ENCODE data around the gene ARHGAP42. TPM values are rescaled to one million over a fixed set of nuclear protein-coding genes. Genes with fewer than 3 reads are reported as not detected.

Gene ARHGAP42
- total RNA-seq, 2 donors from 2014 or later = 1.6 to 5.1 TPM

DNA sequence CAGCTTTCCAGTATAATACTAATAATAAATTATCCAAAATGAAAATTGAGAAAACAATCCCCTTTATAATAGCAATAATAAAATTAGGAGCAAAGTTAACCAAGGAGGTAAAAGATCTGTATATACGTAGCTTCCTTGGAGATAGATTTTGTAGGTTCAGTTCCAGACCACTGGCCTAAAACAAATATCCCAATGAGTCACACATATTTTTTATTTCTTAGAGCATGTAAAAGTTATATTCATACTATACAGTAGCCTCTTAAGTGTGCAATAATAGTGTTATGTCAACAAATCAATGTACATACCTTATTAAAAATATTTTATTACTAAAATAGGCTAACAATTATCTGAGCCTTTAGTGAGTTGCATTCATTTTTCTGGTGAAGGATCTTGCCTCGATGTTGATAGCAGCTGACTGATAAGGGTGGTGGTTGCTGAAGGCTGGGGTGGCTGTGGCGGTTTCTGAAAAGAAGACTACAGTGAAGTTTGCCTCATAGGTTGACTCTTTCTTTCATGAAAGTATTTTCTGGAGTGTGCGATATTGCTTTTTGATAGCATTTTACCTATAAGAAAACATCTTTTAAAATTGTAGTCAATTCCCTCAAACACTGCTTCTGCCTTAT is 178.5 kb downstream of the ARHGAP42 start:
- Mint-ChIP-seq H3K4me1 (ENCODE audit: low read depth in 2 of 2) (peaks cover 6 to 13% of the 10 kb centered on the region in 2 donors), H3K9me3 (no peaks in the 10 kb centered on the region), H3K36me3 (no peaks in the 10 kb centered on the region), H3K27me3 (no peaks in the 10 kb centered on the region), H3K4me3 (no peak overlapping the region), H3K27ac (no peak overlapping the region)
- DNase-seq (ENCODE audit: low spot score) = no peak
- ATAC-seq = no peak

DNA sequence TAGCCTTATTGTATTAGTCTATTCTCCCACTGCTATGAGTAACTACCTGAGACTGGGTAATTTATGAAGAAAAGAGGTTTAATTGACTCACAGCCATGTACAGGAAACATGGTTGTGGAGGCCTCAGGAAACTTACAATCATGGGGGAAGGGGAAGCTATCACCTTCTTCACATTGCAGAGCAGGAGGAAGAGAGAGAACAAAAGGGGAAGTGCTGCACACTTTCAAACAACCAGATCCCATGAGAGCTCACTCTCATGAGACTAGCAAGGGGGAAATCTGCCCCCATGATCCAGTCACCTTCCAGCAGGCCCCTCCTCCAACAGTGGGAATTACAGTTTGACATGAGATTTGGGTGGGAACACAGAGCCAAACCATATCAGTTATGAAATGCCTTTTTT is 179.4 kb downstream of the ARHGAP42 start:
- no peak for ATAC-seq
- H3K9me3 Mint-ChIP-seq = no peaks in the 10 kb centered on the region
- H3K27me3 Mint-ChIP-seq = no peaks in the 10 kb centered on the region
- H3K4me3 Mint-ChIP-seq = no peak overlapping the region
- H3K27ac Mint-ChIP-seq = no peak overlapping the region
- H3K4me1 Mint-ChIP-seq (ENCODE audit: low read depth in 2 of 2) = peaks cover 6 to 13% of the 10 kb centered on the region in 2 donors
- no peaks in the 10 kb centered on the region for H3K36me3 Mint-ChIP-seq
- no peak for DNase-seq (ENCODE audit: low spot score)

DNA sequence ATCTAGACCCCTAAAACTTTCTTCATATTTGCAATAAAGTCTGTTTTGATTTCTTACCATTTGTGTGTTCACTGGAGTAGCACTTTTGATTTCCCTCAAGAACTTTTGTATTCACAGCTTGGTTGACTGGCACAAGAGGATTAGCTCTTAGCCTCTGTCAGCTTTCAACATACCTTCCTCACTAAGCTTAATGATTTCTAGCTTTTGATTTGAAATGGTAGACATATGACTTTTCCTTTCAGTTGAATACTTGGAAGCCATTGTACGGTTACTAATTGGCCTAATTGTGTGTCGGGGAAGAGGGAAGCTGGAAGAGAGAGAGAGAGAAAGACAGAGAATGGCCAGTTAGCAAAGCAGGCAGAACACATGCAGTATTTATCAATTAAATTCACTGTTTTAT is 180.5 kb downstream of the ARHGAP42 start:
- ATAC-seq (no peak), DNase-seq (ENCODE audit: low spot score) (no peak)
- H3K4me1 Mint-ChIP-seq (ENCODE audit: low read depth in 2 of 2) = peaks cover 6 to 13% of the 10 kb centered on the region in 2 donors
- H3K9me3 Mint-ChIP-seq = no peaks in the 10 kb centered on the region
- no peak overlapping the region for H3K4me3 Mint-ChIP-seq
- H3K36me3 Mint-ChIP-seq = no peaks in the 10 kb centered on the region
- no peak overlapping the region for H3K27ac Mint-ChIP-seq
- H3K27me3 Mint-ChIP-seq = no peaks in the 10 kb centered on the region

DNA sequence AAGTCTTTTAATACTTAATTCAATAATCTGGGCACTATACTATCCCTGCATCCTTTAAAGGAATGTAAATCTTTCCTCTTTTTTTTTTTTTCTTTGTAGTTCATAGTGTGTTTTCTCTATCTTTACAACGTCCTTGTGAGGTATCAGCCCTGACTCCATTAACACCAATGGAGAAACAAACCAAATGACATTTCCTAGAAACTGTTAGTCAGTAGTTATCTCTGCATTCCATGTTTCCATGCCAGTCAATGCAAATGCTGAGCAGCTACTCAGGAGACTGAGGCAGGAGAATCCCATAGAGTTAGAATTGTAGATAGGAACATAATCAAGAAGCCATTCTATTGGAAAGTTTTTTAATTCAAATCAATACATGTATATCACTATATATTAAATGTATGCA is 182.2 kb downstream of the ARHGAP42 start:
- Mint-ChIP-seq H3K4me1 (ENCODE audit: low read depth in 2 of 2) (peaks cover 6 to 8% of the 10 kb centered on the region in 2 donors), H3K9me3 (no peaks in the 10 kb centered on the region), H3K27me3 (no peaks in the 10 kb centered on the region), H3K27ac (no peak overlapping the region), H3K36me3 (no peaks in the 10 kb centered on the region), H3K4me3 (no peak overlapping the region)
- ATAC-seq (no peak), DNase-seq (ENCODE audit: low spot score) (no peak)

DNA sequence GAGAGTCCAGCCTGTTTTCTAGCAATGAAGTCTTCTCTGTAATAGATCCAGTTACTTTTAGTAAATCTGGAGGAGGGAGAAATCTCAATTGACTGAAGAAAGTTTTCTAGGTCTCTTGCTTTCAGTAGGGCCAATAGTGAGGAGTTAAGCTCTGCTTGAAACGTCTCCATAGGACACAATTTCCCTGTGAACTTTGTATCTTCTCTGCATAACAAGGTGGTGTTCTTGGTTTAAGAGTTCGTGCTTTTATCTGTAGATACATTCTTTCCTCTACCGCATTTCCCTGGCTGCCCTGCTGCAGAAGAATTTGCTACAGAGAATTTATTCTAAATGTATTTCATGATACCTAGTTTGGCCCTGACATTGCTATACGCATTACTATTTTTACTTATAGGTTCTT is 183.1 kb downstream of the ARHGAP42 start:
- DNase-seq (ENCODE audit: low spot score) = no peak
- ATAC-seq = no peak
- Mint-ChIP-seq H3K4me1 (ENCODE audit: low read depth in 2 of 2) (peaks cover 6 to 8% of the 10 kb centered on the region in 2 donors), H3K4me3 (no peak overlapping the region), H3K36me3 (no peaks in the 10 kb centered on the region), H3K27ac (no peak overlapping the region), H3K9me3 (no peaks in the 10 kb centered on the region), H3K27me3 (no peaks in the 10 kb centered on the region)

DNA sequence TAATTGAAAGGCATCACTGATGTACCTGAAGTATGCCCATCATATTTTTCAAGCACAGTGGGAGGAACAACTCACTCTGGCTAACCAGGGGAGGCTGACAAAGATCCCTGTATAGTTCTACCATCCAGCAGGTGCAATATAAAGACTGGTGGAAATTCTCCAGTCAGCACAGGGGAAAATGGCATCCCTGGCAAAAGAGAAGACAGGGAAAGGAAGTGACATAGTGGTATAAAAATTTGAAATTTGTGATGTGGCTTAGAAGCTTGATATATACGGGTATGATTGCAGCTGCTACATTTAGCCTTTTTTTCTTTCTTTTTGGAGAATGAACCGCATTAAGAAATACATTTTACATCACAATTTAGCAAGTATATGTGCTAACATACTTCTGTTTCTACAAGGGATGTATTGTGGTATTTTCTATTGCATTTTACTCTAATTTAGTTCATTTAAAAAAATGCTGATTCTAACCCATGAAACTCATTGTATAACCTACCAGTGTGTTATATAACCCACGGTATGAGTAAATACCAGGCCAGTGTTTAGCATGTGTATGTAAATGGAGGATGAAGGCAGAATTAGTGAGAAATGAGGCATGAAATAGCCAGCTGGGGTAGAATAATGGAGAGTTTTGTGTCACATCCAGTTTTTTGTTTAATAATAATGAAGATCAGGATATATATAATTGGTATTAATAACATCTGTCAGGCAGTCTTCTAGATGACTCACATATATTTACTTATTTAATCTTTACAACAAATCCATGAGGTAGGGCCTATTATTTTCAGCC is 186.1 kb downstream of the ARHGAP42 start:
- ATAC-seq = no peak
- Mint-ChIP-seq H3K36me3 (no peaks in the 10 kb centered on the region), H3K27me3 (no peaks in the 10 kb centered on the region), H3K9me3 (no peaks in the 10 kb centered on the region), H3K4me3 (no peak overlapping the region), H3K27ac (no peak overlapping the region), H3K4me1 (ENCODE audit: low read depth in 2 of 2) (no peaks in the 10 kb centered on the region)
- DNase-seq (ENCODE audit: low spot score) = no peak

DNA sequence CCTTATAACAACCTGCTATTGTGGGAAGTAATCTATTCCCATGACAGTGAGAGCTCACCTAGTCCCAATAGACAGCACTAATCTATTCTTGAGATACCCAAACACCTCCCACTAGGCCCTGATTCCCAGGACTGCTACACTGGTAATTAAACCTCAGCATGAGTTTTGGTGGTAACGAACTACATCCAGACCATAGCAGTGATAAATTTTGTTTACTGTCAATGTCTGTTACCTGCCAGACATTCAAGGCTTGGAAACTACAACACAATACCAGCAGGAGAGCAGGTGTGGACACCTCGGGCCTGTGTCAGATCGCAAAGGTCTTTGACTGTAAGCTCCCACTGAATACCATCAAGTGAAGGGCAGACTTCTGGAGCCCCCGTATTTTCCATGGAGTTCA is 187.1 kb downstream of the ARHGAP42 start:
- Mint-ChIP-seq H3K9me3 (no peaks in the 10 kb centered on the region), H3K4me3 (no peak overlapping the region), H3K27me3 (no peaks in the 10 kb centered on the region), H3K27ac (no peak overlapping the region), H3K36me3 (no peaks in the 10 kb centered on the region), H3K4me1 (ENCODE audit: low read depth in 2 of 2) (no peaks in the 10 kb centered on the region)
- no peak for ATAC-seq
- DNase-seq (ENCODE audit: low spot score) = no peak

DNA sequence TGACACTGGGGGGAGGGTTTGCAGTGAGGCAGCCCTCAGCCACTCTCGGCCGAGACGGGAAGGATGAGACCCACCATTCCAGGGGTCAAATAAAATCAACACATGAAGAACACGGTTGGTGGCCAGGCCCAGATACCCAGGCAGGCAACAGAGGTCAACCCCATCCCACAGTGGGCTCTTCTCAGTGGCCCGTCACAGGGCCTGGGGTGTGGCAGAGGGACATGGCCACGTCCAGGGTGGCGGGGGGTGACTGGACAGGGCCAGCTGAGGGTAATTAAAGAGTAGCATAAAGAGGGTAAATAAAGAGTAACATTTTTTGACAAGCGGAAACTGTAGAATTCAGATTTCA is 188.4 kb downstream of the ARHGAP42 start:
- H3K27me3 Mint-ChIP-seq = no peaks in the 10 kb centered on the region
- peaks cover 0 to 3% of the 10 kb centered on the region in 2 donors for H3K4me1 Mint-ChIP-seq (ENCODE audit: low read depth in 2 of 2)
- no peak overlapping the region for H3K27ac Mint-ChIP-seq
- DNase-seq (ENCODE audit: low spot score) = no peak
- H3K4me3 Mint-ChIP-seq = no peak overlapping the region
- H3K36me3 Mint-ChIP-seq = no peaks in the 10 kb centered on the region
- peak in 1 of 2 donors; percentile 43 for ATAC-seq
- peaks cover 4% of the 10 kb centered on the region for H3K9me3 Mint-ChIP-seq

DNA sequence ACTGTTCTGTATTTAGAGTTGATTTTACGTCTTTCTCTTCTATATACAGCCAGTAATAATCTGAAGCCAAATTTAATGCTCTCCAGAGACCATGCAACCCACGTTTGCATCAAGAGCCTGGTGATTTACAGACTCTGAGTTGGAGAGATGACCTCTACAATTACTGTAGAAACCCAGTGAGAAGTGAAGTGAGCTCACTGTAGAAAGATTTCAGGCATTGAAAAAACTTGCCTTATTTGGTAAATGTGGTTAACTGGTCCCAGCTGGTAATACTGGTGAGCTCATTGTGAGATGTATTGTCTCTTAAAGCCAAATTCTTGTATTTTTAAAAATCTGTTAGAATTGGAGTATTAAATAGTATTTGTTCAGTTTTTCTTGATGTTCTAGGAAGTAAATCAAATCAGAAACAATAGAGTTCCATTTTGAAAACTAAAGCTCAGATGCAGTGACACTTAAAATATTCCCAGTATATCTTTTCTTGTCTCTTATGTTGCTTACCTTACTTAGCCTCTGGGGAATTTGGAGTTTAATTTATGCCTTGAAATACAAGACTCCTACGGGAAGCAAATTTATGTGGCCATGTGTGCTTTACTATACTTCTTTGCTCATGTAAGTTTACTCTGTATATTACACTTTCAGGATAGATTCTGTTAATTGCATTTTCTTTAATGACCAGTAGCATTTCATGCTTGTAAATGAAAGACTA is 189.9 kb downstream of the ARHGAP42 start:
- Mint-ChIP-seq H3K4me3 (no peak overlapping the region), H3K27ac (no peak overlapping the region), H3K4me1 (ENCODE audit: low read depth in 2 of 2) (peaks cover 0 to 3% of the 10 kb centered on the region in 2 donors), H3K27me3 (no peaks in the 10 kb centered on the region), H3K36me3 (peaks cover 5% of the 10 kb centered on the region), H3K9me3 (peaks cover 8% of the 10 kb centered on the region)
- DNase-seq (ENCODE audit: low spot score) (no peak), ATAC-seq (no peak)

DNA sequence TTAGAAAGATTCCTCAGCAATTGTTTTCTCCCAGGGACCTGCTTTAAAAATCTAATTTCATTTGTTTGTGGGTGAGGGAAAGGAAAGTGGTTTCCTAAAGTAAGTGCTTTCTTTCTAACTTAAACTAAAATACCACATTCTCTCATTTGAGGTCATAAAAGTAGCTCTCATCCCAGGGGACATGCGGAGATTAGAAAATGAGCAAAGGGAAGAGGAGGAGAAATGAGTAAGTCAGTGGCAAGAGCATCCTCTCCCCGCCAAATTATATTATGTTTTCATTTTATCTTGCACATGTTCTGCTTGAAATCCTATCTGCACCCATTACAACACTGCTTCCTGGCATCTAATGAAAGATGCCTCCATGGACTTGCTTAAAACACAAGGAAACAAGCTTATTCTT is 191.4 kb downstream of the ARHGAP42 start:
- DNase-seq (ENCODE audit: low spot score) (no peak), ATAC-seq (no peak)
- Mint-ChIP-seq H3K4me3 (no peak overlapping the region), H3K36me3 (peaks cover 5% of the 10 kb centered on the region), H3K27me3 (no peaks in the 10 kb centered on the region), H3K27ac (no peak overlapping the region), H3K4me1 (ENCODE audit: low read depth in 2 of 2) (peaks cover 0 to 3% of the 10 kb centered on the region in 2 donors), H3K9me3 (peaks cover 11% of the 10 kb centered on the region)

DNA sequence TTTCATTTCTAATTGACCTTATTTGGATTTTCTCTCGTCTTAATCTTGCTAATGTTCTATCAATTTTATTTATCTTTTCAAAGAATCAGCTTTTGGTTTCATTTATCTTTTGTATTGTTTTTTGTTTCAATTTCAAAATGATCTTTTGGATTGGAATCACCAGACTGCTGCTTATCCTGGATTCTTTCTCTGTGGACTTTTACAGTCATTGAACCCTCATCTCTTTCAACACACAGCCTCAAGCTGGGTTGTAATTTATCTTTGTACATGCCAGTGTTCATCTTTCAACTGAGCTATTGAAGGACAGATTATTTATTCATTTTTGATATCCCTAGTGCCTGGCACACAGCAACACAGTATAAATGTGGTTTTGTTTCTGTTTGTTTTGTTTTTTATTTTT is 195.9 kb downstream of the ARHGAP42 start:
- no peak for ATAC-seq
- H3K4me1 Mint-ChIP-seq (ENCODE audit: low read depth in 2 of 2) = peaks cover 0 to 3% of the 10 kb centered on the region in 2 donors

DNA sequence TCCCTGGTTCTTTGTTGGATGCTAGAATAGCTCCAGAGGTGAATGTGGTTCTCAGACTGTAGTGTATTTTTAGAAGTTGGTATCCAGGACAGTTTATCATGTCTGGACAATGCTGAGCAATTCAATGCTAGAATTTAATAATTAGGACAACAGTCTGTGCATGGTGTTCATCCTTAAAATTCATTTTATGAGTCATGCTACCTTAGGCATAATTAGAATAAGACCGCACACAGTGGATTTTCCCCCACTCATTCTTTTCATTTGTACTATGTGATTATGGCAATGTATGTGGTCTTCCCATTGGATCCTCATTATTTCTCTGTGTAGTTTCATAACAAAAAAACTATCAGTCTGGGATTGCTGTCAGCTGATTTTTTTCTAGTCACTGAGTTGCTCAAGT is 196.7 kb downstream of the ARHGAP42 start:
- Mint-ChIP-seq H3K27me3 (no peaks in the 10 kb centered on the region), H3K27ac (no peak overlapping the region), H3K4me1 (ENCODE audit: low read depth in 2 of 2) (peaks cover 0 to 3% of the 10 kb centered on the region in 2 donors), H3K4me3 (no peak overlapping the region), H3K9me3 (peaks cover 11% of the 10 kb centered on the region), H3K36me3 (peaks cover 5% of the 10 kb centered on the region)
- ATAC-seq (no peak), DNase-seq (ENCODE audit: low spot score) (no peak)

More for the DNA sequence above, 195.9 kb downstream of the ARHGAP42 start:
- Mint-ChIP-seq H3K36me3 (peaks cover 5% of the 10 kb centered on the region), H3K4me3 (no peak overlapping the region), H3K9me3 (peaks cover 11% of the 10 kb centered on the region), H3K27ac (no peak overlapping the region), H3K27me3 (no peaks in the 10 kb centered on the region)
- DNase-seq (ENCODE audit: low spot score) = no peak

DNA sequence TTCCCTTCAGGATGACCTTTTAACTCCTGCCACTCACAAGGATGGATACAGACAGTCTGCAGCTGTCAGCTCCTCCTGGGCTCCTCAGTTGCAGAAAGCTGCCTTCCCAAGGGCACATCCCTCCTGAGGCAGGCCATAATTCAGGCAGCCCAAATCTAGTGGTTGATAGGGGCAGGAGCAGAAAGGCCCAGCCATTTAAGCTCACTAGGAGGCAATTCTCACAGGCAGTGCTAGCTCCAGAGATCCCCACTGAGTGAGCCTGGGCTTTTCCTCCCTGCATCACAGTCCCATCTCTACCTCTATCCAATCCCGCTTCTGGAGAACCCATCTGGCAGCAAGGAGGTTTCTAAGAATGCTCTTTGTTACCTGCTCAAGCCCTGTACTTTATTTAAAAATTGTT is 200.6 kb downstream of the ARHGAP42 start:
- Mint-ChIP-seq H3K36me3 (no peaks in the 10 kb centered on the region), H3K9me3 (peaks cover under 1% of the 10 kb centered on the region), H3K27me3 (no peaks in the 10 kb centered on the region), H3K27ac (no peak overlapping the region), H3K4me3 (no peak overlapping the region), H3K4me1 (ENCODE audit: low read depth in 2 of 2) (no peaks in the 10 kb centered on the region)
- DNase-seq (ENCODE audit: low spot score) = no peak
- no peak for ATAC-seq

DNA sequence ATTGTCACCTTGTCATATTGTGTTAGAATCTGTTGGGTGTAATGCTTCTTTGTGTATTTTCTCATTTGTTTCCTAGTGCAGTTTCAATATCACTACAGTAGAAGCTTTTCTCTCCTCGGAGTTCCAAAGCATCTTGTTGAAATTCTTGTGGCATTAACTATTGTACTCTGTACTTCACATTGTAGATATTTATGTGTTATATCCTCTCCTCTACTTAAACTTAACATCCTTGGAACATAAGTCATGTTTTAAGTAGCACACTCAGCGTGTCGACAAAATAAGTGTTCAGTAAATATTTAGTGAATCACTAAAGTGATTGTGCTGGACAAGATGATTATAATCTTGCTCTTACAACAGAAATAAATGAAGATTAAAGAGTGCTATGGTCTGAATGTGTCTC is 201.7 kb downstream of the ARHGAP42 start:
- ATAC-seq (no peak), DNase-seq (ENCODE audit: low spot score) (no peak)
- Mint-ChIP-seq H3K36me3 (no peaks in the 10 kb centered on the region), H3K27me3 (no peaks in the 10 kb centered on the region), H3K27ac (no peak overlapping the region), H3K4me1 (ENCODE audit: low read depth in 2 of 2) (no peaks in the 10 kb centered on the region), H3K4me3 (no peak overlapping the region), H3K9me3 (no peaks in the 10 kb centered on the region)

Data from natural killer cell treated with Interleukin-12 subunit alpha and Interleukin-12 subunit beta and Interleukin-15 and Interleukin-18, amount 100 ng/mL, for 72 hours (primary cell).